Posterior vena cava (tissue), 2 donors: ENCODE data around the gene PAK5. TPM values are rescaled to one million over a fixed set of nuclear protein-coding genes. Genes with fewer than 3 reads are reported as not detected.

Experiments
- DNase-seq: peaks from one replicate; pipeline ENCODE4 v3.0.0-alpha.2; 2020; ENCODE audit warnings: low spot score
- intact Hi-C, 2 donors: fragments of 100-400 bp; cut with DNase I; formaldehyde crosslinking; loops; one replicate each; pipeline versions ENCODE4 v1.14.1 to v1.14.2; 2022 to 2023
- total RNA-seq, 2 donors: library from RNA; stranded (reverse); fragmentation: NEBNext Ultra II Directional; extraction: Animal tissue kit (Norgen Biotek cat#: 25700); gene quantifications; one replicate each; pipeline ENCODE4 v1.2.1, GENCODE V29; 2021
- donor health status: DM: yes; HTN: yes; CAD: no.
- donor health status: DM: yes; HTN: yes; CAD: no.

PAK5 gene
- total RNA-seq, 2 donors from 2014 or later = not detected

GRCh38 chr20:9514461-9515213, 324.2 kb downstream of the PAK5 start, which contains the start of gene LAMP5:
LAMP5 (plus strand) TSS chr20:9514590; CDS start chr20:9514853, 263 bp downstream.
- intact Hi-C loops = no loop called here

GRCh38 chr20:9514072-9514460, 324.8 kb downstream of the PAK5 start:
- DNase-seq = no peak
- intact Hi-C loops = no loop called here

More at GRCh38 chr20:9514461-9515213, 324.2 kb downstream of the PAK5 start, which contains the start of gene LAMP5:
- peak; percentile 82 for DNase-seq

DNA sequence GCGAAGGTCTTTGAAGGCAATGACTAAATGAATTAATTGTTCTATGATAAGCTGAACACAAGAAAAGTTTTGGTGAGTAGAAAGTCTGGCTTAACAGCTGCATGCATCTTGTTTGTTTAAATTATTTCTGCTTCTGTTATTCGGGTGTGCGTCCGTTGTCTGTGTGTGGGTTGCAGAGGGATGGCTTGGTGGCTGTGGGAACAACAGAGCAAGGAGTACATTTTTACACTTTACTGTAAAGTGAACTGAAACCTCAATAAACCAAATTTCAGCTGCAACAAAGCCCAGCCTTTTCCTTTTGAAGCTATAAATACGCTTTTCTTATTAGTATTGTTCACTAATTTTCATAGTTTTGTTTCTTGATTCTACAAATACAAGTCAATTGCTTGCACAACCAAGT, 328.0 kb downstream of the PAK5 start:
- DNase-seq = no peak
- intact Hi-C loops = no loop called here

- DNase-seq = no peak
- intact Hi-C loops = no loop called here
These were observed 329.6 kb downstream of the PAK5 start for GRCh38 chr20:9509246-9509645.

DNA sequence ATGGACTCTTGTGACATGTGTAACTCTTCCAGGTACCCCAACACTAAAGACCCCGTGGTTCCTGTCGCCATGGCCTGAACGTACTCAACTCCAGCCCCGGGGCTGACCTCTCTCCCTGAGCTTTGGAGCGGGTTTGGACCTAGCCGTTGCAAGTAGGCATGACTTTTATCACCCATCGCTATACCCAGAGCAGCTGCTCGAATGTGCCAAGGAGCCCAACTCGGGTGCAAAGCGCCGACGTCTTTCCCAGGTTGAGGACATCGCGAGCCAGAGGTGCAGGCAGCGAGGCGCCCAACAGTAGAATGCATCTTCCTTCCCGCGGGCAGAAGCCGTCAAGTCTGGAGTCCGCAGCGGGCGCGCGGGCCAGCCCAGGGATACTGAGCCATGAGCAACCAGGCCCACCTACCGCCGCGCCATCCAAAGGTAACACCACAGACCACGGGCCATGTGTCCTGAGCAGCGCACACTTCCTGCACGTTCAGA, 330.1 kb downstream of the PAK5 start:
- DNase-seq = peak; percentile 77
- intact Hi-C loops = no loop called here

- DNase-seq = no peak
- intact Hi-C loops = no loop called here
These were observed 330.6 kb downstream of the PAK5 start for GRCh38 chr20:9508240-9508661.

DNA sequence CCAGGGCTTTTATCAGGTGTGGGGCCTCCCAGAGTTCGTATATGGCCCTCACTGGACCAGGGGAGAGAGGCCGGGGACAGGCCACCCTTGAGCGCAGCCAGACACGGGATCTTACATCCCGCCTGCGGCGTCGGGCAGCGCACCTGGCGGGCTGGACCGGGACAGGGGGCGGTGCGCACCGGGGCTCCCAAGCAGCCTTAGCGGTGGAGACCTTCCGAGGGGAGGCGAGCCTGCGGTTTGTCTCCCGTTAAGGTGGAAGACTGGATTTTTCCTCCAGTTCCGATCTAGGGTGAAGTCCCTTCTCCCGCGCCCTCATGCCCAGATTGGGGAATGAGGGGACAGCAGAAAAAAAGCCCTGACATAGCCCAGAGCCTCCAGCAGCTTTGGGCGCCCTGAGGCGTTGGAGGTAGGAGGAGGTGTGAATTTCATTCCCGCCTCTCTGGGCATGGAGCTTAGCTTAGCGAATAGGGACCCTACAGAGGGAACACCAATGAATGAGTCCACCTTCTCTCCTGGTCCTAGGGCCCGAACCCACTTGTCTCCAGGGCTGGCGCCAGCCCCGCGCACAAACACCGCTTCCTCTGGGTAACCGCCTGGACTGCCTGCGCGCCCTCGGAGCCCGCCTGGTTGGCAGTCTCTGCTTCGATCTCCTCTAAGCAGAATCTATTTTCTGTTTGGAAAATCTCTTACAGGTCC, 331.2 kb downstream of the PAK5 start:
- DNase-seq = no peak
- intact Hi-C loops = no loop called here

DNA sequence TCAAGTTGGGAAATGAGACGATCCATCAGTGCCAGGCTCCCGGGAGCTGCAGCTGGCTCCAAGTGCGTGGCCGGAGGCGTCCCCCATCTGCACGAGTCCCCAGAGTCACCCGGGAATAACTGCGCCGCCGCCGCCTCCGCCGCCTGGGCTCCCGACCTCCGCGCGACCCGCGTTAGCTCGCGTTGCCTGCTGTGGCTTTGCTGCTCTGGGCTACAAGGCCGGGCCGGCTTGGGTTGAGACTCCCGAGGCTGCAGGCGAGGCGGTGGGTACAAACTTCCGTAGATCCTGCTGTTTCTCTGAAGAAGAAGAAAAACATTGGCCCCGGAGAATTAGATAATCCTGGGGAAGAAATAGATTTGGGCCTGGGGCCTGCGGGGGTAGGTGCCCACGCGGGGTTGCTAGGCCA, 331.9 kb downstream of the PAK5 start:
- no peak for DNase-seq
- intact Hi-C loops = no loop called here

DNA sequence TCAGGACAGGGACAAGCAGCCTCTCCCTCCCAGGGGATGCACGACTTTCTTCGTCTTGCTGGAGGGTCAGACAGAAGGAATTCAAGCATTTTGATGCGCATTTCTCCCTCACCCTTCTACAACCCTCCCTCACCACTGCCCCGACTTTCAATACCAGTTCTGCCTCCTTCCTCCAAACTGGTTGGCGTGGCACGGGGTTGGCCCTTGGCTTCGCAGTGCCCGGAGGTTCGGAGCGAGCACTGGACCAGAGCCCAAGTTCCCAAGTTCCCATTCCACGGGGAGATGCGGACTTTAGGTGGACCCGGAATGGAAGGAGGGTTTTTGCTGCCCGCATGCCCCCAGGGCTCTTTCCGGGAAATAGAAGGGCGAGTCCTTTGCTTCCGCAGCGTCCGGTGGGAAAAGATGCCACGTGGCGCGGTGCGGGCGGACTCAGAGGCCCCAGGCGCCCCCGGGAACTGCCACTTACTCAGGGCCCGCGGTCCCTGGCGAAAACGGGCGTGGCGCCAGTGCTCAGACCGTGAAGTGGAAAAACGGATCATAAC, 332.5 kb downstream of the PAK5 start:
- intact Hi-C loops = no loop called here
- no peak for DNase-seq

DNA sequence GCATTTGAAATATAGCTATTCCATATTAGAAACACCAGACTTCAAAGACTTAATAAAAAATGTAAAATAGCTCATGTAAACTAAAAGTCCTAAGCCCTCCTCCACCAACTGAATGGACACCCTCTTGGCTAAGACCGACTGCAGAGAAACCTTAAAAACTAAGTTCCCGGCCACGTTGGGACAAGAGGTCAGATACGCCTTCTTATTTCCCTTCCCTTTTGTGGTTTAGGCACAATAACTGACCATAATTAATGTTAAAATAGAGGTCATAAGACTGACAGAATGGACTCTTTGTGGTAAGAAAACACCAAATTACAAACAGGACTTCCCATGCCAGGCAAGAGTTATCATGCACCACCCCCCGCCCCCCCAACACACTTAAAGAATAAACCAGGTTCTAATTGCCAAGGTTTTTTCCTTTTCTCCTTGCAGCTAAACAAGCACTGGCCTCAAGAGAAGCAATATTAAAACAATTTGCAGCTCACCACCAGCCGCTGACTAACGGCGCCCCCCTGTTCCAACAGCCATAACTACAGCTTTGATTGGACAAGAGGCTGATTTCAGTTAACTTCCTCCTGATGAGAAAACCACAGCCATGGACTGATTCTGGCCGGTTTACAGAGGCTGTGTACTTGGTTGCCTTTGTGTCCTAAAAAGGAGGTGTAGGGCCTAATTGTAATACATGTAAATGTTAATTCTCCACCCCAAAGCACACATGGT, 335.2 kb downstream of the PAK5 start:
- intact Hi-C loops = loop anchor here in 1 of 2 donors (1.0 kb wide), 1 partner anchor 15 kb away; no protein-coding TSS in a partner anchor
- no peak for DNase-seq

DNA sequence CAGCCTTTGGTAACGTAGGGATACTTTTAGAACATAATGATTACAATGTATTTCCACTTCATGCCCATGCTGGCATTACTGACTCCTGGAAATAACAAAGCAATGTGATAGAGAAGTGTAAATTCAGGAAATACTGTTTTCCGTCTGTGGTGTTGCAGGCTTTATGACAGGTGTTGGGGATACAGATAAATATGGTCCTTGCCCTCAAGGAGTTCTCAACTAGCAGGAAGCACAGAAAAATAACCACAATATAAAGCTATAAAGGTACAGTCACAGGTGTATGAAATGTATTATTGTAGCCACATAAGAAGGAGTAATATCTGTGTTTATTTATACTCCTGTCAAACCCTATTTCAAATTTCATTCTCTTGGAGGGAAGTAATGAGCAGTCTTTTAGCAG, 337.4 kb downstream of the PAK5 start:
- intact Hi-C loops = no loop called here
- no peak for DNase-seq

DNA sequence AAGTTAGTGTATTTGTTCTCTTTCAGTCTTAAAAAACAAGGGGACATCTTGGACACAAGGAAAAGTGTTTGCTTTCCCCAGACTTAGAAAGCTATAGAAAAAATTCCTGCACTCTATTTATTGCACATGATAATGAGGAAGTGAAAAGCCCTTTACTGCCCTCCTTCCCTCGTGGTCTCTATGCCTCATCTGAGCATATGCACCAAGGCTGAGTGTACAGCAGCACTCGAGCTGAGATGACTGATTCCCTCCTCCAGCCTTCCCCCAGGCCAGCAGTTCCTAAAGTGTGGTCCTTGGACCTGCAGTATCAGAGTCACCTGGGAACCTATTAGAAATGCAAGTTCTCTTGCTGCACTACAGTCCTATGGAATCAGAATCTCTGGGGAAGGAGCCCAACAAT, 338.8 kb downstream of the PAK5 start:
- DNase-seq = no peak
- intact Hi-C loops = no loop called here

DNA sequence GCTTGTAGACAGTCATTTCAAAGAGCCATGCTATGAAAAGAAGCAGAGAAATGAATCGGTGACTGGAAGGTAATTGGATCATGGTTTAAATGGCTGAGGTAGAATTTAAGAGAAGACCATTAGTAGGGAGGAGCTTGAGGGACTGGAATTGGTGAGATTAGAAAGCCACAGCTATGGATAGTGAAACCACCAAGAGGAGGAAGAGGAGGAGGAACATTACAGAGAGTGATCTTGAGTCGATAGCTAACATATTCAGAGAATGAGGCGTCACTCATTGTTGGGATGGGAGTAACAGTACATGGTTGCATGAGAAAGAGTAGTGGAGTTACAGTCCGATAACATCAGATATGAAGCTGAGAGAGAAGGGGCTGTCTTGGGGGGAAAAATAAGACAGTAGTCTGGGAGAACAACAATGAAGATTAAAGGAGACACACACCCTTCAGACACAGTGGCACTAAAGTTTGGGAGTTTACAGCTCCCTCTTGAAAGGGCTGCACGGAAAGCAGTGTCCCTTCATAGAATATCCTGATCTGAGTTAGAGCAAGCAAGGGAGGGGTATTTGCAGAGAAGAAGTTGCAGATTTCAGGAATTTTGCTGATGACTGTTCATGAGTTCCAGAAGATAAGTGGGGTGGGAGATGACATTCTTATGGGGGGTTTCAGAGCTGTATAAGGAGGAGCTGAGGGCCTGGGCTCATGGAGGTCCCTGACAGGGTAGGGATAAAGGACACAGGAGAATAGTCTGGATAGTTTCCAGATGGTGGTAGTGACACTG, 339.6 kb downstream of the PAK5 start:
- no peak for DNase-seq
- intact Hi-C loops = loop anchor here in 1 of 2 donors (1.0 kb wide), 1 partner anchor 81 kb away; no protein-coding TSS in a partner anchor

DNA sequence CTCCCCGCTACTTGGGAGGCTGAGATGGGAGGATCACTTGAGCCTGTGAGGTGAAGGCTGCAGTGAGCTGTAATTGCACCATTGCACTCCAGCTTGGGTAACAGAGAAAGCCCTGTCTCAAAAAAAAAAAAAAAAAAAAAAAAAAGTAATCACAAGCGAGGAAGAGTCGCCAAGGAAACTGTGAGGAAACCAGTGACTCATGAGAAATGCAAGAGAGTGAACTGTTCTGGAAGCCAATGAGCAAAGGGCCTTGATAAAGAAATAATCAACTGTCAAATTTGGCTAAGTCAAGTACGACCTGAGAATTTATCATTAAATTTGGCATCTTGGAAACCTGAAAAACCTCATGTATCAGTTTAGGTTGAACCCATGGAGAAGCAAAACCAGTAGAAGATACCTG, 340.6 kb downstream of the PAK5 start:
- DNase-seq = no peak
- intact Hi-C loops = no loop called here

GRCh38 chr20:9496155-9496554, 342.7 kb downstream of the PAK5 start:
- intact Hi-C loops = no loop called here
- no peak for DNase-seq

DNA sequence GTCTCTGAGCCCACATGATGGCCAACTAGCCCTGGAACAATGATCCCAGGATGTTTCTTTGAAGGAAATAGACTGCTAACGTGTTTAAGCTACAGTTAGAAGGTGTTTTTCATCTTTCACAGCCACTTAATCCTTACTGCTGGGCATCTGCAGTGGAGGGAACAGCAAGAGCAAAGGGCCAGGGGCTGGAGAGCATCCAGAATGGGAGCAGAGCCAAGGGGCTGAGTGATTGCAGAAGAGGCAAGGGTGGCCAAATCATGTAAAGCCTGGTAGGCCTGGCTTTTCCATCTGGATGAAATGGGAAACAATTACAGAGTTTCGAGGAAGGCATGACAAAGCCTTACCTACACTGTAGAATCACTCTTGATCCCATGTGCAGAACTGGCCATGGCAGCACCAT, 343.2 kb downstream of the PAK5 start:
- intact Hi-C loops = no loop called here
- DNase-seq = no peak

DNA sequence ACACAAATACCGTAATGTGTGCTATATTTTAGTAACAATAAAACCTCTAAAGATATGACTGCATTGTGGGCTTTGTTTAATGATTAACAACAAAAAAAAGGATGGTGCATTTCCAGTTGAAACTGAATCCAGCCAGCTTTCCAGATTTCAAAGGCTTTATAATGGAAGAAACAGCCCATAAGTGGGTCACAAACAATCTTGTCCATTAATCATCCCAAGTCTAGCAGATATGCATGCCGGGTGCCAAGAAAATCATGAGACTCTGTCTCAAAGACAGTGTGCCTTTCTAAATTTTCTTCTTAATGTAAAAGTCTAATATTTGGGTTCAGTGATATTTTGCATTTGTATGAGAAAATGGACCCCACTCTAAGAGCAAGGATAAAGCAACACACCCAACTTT, 345.1 kb downstream of the PAK5 start:
- DNase-seq = no peak
- intact Hi-C loops = no loop called here

DNA sequence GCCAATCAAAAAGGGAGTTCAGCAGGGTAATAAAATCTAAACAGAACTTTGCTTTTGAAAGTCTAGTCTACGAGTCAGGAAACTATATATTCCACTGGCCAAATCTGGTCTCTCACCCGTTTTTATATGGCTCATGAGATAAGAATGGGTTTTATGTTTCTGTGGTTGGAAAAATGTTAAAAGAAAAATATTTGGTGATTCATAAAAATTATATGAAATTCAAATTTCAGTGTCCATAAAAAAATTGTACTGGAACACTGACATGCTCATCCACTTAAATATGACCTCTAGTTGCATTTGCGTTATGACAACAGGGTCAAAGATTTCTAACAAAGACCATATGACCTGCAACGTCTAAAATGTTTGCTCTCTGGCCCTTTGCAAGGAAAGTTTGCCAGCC, 346.8 kb downstream of the PAK5 start:
- intact Hi-C loops = no loop called here
- no peak for DNase-seq

DNA sequence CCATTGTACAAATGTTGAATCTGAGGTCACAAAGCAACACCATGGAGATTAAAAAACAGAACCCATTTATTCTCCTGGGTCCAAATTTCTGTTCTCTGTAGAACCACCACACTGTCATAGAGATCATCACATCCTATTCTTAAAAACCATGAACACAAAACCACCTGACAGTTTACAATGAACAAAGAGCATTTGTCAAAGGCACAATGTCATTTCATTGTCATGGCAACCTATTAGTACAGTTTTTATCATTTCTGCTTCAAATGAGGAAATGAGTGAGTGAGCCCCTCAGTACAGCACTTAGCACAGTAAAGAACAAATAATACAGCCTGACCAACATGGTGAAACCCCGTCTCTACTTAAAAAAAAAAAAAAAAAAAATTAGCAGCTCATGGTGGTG, 347.6 kb downstream of the PAK5 start:
- no peak for DNase-seq
- intact Hi-C loops = no loop called here
